ENCODE measurements around the gene GTF2F2.

DNA sequence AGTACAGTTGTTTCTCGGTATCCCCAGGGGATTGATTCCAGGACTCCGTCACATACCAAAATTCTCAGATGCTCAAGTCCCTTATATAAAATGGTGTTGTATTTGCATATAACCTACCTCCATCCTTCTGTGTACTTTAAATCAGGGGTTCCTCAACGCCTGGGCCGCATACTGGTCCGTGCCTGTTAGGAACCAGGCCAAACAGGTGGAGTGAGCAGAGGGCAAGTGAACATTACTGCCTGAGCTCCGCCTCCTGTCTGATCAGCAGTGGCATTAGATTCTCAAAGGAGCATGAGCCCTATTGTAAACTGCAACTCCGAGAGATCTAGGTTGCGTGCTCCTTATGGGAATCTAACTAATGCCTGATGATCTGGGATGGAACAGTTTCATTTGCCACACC is 122.8 kb downstream of the GTF2F2 start:
- TF ChIP-seq, protein P1, sequence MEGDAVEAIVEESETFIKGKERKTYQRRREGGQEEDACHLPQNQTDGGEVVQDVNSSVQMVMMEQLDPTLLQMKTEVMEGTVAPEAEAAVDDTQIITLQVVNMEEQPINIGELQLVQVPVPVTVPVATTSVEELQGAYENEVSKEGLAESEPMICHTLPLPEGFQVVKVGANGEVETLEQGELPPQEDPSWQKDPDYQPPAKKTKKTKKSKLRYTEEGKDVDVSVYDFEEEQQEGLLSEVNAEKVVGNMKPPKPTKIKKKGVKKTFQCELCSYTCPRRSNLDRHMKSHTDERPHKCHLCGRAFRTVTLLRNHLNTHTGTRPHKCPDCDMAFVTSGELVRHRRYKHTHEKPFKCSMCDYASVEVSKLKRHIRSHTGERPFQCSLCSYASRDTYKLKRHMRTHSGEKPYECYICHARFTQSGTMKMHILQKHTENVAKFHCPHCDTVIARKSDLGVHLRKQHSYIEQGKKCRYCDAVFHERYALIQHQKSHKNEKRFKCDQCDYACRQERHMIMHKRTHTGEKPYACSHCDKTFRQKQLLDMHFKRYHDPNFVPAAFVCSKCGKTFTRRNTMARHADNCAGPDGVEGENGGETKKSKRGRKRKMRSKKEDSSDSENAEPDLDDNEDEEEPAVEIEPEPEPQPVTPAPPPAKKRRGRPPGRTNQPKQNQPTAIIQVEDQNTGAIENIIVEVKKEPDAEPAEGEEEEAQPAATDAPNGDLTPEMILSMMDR (IDR thresholded peaks at IDR 0.05) = no peak
- TF ChIP-seq EZH2 (IDR thresholded peaks at IDR 0.05; ENCODE audit: borderline replicate concordance, insufficient read depth, low read depth, low read length, poor library complexity, severe bottlenecking) = no peak
